NCI-H345 (cell line): ENCODE results near the gene VMP1.
"Not testable (repeated sequence)": the region's sequence is repeated elsewhere in the genome, so short reads cannot be mapped to it uniquely, and the experiment has no call there.

ENCODE experiments used
- DNase-seq: peaks from one replicate; lab custom pipeline; 2025; lab: John Stamatoyannopoulos, UW

Gene VMP1

GRCh38 chr17:59812139-59812538, 104.7 kb downstream of the VMP1 start:
- DNase-seq, result no peak

- DNase-seq, result no peak
These were observed 106.8 kb downstream of the VMP1 start for GRCh38 chr17:59814276-59814675.

- DNase-seq, result no peak
These were observed 107.2 kb downstream of the VMP1 start for GRCh38 chr17:59814685-59815084.

- DNase-seq, result no peak
These were observed 108.5 kb downstream of the VMP1 start for GRCh38 chr17:59815965-59816364.

GRCh38 chr17:59825533-59826322, 118.3 kb downstream of the VMP1 start:
- DNase-seq, result no peak

- no peak for DNase-seq
These were observed 119.4 kb downstream of the VMP1 start for GRCh38 chr17:59826706-59827453.

- DNase-seq, result no peak
These were observed 120.4 kb downstream of the VMP1 start for GRCh38 chr17:59827721-59828477.

GRCh38 chr17:59828478-59828760, 121.0 kb downstream of the VMP1 start:
- no peak for DNase-seq

- not testable (repeated sequence) for DNase-seq
These were observed 121.4 kb downstream of the VMP1 start for GRCh38 chr17:59828819-59829216.

GRCh38 chr17:59829217-59830006, 122.0 kb downstream of the VMP1 start:
- peak; percentile 50 for DNase-seq

- DNase-seq, result no peak
These were observed 122.7 kb downstream of the VMP1 start for GRCh38 chr17:59830007-59830630.

- DNase-seq, result no peak
These were observed 123.5 kb downstream of the VMP1 start for GRCh38 chr17:59830846-59831486.

- DNase-seq, result no peak
These were observed 125.5 kb downstream of the VMP1 start for GRCh38 chr17:59832883-59833379.

- peak; percentile 81 for DNase-seq
These were observed 130.0 kb downstream of the VMP1 start for GRCh38 chr17:59837308-59838051.

GRCh38 chr17:59838052-59838916, 130.8 kb downstream of the VMP1 start:
- DNase-seq, result no peak

GRCh38 chr17:59839651-59840328, 132.3 kb downstream of the VMP1 start:
- no peak for DNase-seq

- no peak for DNase-seq
These were observed 133.1 kb downstream of the VMP1 start for GRCh38 chr17:59840329-59841090.
